Nephron (organoid): ENCODE measurements around the gene CCL24.

Experiments
- H3K27ac Mint-ChIP-seq, 3 experiments: 2 replicates each; pipeline ENCODE4 v1.8.0; 2020; ENCODE audit warnings: mixed read lengths in 3 of 3, mild to moderate bottlenecking in 2 of 3, moderate library complexity in 1 of 3
- H3K27me3 Mint-ChIP-seq: 2 replicates; pipeline ENCODE4 v1.8.0; 2021; ENCODE audit warnings: low read depth, mild to moderate bottlenecking, moderate library complexity, mixed read lengths
- H3K36me3 Mint-ChIP-seq: 2 replicates; pipeline ENCODE4 v1.8.0; 2020; ENCODE audit warnings: low read depth, mixed read lengths
- H3K4me1 Mint-ChIP-seq: 2 replicates; pipeline ENCODE4 v1.8.0; 2020; ENCODE audit warnings: mixed read lengths
- H3K4me3 Mint-ChIP-seq, 3 experiments: 2 replicates each; pipeline ENCODE4 v1.8.0; 2020; ENCODE audit warnings: mild to moderate bottlenecking in 3 of 3, mixed read lengths in 3 of 3, moderate library complexity in 2 of 3
- H3K9me3 Mint-ChIP-seq: 2 replicates; pipeline ENCODE4 v1.8.0; 2020; ENCODE audit warnings: mixed read lengths
- CTCF ChIP-seq, 3 experiments: fragments of 200-600 bp; sonication (generic); IDR thresholded peaks; one replicate each; pipeline ENCODE4 v1.5.0; 2021; ENCODE audit warnings: antibody characterized with exemption in 3 of 3; ENCODE audit not compliant: unreplicated experiment in 3 of 3

Gene CCL24

GRCh38 chr7:75823198-75823910 lies 9.7 kb upstream of the CCL24 start:
- H3K27ac Mint-ChIP-seq: no peak overlapping the region

GRCh38 chr7:75820688-75821087 lies 7.1 kb upstream of the CCL24 start:
- peaks cover 27% of the 10 kb centered on the region for H3K27me3 Mint-ChIP-seq
- TF ChIP-seq CTCF (IDR thresholded peaks at IDR 0.05; ENCODE audit: unreplicated experiment in 3 of 3): no peak
- H3K36me3 Mint-ChIP-seq: no peaks in the 10 kb centered on the region
- no peak overlapping the region for H3K27ac Mint-ChIP-seq
- no peaks in the 10 kb centered on the region for H3K9me3 Mint-ChIP-seq
- H3K4me3 Mint-ChIP-seq: no peak overlapping the region
- H3K4me1 Mint-ChIP-seq: no peaks in the 10 kb centered on the region

More at GRCh38 chr7:75823198-75823910, 9.7 kb upstream of the CCL24 start:
- no peaks in the 10 kb centered on the region for H3K36me3 Mint-ChIP-seq
- H3K4me3 Mint-ChIP-seq: no peak overlapping the region
- H3K4me1 Mint-ChIP-seq: no peaks in the 10 kb centered on the region
- TF ChIP-seq CTCF (IDR thresholded peaks at IDR 0.05; ENCODE audit: unreplicated experiment in 3 of 3): no peak
- H3K9me3 Mint-ChIP-seq: no peaks in the 10 kb centered on the region
- H3K27me3 Mint-ChIP-seq: peaks cover 23% of the 10 kb centered on the region

GRCh38 chr7:75819711-75820110 lies 6.1 kb upstream of the CCL24 start:
- Mint-ChIP-seq H3K4me1 (no peaks in the 10 kb centered on the region), H3K27ac (no peak overlapping the region), H3K36me3 (no peaks in the 10 kb centered on the region), H3K4me3 (no peak overlapping the region), H3K9me3 (no peaks in the 10 kb centered on the region), H3K27me3 (peaks cover 27% of the 10 kb centered on the region)
- TF ChIP-seq CTCF (IDR thresholded peaks at IDR 0.05; ENCODE audit: unreplicated experiment in 3 of 3): no peak

GRCh38 chr7:75818472-75818871 lies 4.9 kb upstream of the CCL24 start:
- Mint-ChIP-seq H3K4me3 (no peak overlapping the region), H3K36me3 (no peaks in the 10 kb centered on the region), H3K27ac (no peak overlapping the region), H3K4me1 (no peaks in the 10 kb centered on the region), H3K27me3 (peaks cover 31% of the 10 kb centered on the region), H3K9me3 (no peaks in the 10 kb centered on the region)
- no peak for TF ChIP-seq CTCF (IDR thresholded peaks at IDR 0.05; ENCODE audit: unreplicated experiment in 3 of 3)

GRCh38 chr7:75817116-75817515 lies 3.5 kb upstream of the CCL24 start:
- no peak overlapping the region for H3K4me3 Mint-ChIP-seq
- TF ChIP-seq CTCF (IDR thresholded peaks at IDR 0.05; ENCODE audit: unreplicated experiment in 3 of 3): no peak
- no peaks in the 10 kb centered on the region for H3K4me1 Mint-ChIP-seq
- H3K27me3 Mint-ChIP-seq: peaks cover 27% of the 10 kb centered on the region
- H3K36me3 Mint-ChIP-seq: no peaks in the 10 kb centered on the region
- no peak overlapping the region for H3K27ac Mint-ChIP-seq
- no peaks in the 10 kb centered on the region for H3K9me3 Mint-ChIP-seq

- no peak overlapping the region for H3K27ac Mint-ChIP-seq
- H3K27me3 Mint-ChIP-seq: peaks cover 18% of the 10 kb centered on the region
- TF ChIP-seq CTCF (IDR thresholded peaks at IDR 0.05; ENCODE audit: unreplicated experiment in 3 of 3): no peak
- H3K4me3 Mint-ChIP-seq: no peak overlapping the region
- no peaks in the 10 kb centered on the region for H3K4me1 Mint-ChIP-seq
- no peaks in the 10 kb centered on the region for H3K36me3 Mint-ChIP-seq
- H3K9me3 Mint-ChIP-seq: no peaks in the 10 kb centered on the region
Measured at GRCh38 chr7:75815418-75816064, 1.9 kb upstream of the CCL24 start.
